Measurements from ENCODE around the gene SEC24C.

- TF ChIP-seq CTCF (conservative IDR thresholded peaks at IDR 0.05), result no peak
- TF ChIP-seq ZFX (IDR thresholded peaks at IDR 0.05), result no peak
Observed at GRCh38 chr10:73781879-73782748, 37.9 kb downstream of the SEC24C start, which contains the start of gene CHCHD1.

All from C4-2B (cell line).